Eye (tissue), 1 donor: ENCODE measurements around the gene CES2.

ENCODE experiments used
- DNase-seq: peaks from one replicate; pipeline ENCODE4 v3.0.0-alpha.2; 2015

The CES2 gene

DNA sequence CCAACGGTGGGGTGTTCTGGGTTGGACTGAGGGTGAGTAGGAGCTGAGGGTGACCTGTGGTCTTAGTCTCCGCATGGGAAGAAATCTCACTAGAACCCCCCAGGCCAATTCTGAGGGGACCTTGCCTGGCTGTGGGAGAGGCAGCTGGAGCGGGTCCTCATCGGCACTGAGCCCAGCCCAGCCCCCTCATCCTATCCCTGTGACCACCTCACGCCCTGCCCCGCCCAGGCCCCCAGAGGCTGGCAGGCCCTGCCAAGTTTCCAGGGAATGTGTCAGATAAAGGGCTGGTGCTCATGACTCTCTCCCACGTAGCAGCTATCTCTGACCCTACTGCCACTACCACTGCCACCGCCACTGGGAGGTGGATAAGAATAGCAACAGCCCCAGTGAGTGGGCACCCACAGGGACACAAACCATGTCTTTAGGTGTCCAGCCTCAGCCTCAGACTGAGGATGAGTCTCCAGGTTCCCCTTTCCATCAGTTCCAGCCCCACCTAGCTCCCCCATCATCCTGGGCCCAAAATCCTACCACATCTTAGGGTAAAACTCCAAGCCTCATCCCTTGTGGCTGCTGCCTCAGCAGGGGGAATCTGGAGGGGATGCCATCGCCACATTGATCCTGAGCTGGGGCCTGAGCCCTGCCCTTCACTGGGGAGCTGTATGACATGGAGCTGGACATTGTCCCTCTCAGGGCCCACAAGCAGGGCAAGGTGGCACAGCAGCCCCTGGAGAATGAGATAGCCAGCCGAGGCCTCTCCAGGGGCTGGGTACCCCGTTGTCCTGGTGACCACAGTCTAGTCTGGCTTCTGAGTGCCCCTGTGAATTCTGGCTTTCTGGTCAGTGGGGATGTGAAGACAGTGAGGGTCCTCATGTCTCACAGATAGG is 31.5 kb upstream of the CES2 start:
- DNase-seq = no peak

DNA sequence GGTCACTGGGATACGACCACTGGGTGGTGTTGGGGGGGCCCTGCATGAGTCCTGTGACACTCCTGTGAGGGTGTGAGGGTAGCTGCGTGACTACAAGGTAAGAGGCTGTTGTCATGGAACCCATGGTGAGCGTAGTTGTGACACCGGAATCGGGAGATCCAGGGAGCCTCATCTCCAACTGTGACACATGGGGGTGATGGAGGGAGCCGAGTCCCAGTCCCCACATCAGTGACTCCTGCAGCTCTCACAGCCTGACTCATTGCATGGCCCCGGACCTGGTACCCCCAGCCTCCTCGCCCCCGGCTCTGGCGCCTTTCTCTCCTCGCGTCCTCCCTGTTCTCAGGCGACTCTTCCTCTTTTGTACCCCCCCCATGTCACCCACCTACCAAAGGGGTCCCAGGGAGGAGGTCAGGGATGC is 30.9 kb upstream of the CES2 start:
- no peak for DNase-seq

DNA sequence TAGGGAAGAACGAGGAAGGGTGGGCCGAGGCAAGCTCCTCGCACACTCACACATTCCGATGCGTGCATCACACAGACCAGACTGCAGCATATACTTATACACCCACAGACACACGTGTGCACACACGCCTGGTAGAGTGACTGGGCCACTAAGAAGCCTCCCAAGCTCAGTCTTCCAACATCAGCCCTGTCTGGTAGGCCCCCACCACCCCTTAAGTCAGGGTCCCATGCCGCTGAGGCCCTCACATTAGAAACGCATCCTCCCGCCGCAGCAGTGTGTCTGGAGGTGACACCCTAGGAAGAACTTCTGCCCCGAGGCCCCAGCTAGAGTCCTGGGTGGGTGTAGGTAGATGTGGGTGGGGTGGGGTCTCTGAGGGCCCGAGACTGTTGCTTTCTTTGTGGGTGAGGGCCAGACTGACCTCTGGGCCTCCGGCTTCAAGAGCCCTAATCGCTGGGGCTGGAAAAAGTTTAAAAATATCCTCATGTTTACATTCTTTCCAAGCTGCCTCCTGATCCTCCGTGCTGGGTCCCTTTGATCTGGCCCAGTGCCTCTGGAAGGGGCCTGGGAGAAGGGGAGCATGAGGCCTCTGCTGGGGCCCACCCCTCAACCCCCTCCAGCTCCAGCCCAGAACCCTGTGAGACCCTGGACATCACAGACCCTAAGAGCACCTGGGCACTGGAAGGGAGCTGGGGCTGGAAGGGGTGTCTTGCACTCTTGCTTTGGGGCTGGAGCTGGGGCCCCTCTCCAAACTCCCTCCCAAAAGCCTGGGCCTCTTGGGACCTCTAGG is 30.3 kb upstream of the CES2 start:
- DNase-seq = peak; percentile 40

DNA sequence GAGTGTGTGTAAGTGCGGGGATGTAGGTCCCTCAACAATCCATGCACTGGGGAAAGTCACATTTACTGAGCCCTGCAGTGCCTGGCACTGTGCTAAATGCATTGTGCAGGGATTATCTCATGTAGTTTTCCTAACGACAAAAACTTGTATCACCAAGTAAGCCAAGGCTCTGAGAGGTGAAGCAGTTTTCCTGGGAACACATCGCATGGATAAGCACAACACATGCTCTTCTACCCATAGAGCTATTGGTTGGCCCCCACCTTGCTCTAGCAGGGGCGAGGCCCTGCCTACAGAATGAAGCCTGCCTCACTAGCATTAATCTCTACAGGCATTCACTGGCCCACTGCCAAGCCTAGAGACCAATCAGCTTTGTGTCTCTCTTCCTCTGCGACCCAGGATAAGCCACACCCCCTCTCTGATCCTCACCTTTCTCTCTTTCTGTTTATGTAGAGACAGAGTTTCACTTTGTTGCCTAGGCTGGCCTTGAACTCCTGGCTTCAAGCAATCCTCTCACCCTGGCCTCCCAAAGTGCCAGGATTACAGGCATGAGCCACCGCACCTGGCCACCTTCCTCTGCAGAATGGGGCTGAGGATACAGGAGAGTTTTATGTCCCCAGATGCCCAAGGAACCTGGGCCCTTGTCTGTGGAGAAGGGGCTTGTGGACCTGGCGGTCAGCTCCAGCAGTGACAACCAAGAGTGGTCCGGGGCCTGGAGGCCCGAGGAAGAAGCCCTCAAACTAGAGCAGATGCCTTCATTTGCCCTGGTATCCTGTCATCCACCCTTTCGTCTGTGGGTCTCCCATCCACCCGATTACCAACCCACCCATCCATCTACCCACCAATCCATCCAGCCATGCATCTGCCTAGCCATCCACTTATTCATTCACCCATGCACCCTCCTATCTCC is 29.4 kb upstream of the CES2 start:
- peak; percentile 80 for DNase-seq

DNA sequence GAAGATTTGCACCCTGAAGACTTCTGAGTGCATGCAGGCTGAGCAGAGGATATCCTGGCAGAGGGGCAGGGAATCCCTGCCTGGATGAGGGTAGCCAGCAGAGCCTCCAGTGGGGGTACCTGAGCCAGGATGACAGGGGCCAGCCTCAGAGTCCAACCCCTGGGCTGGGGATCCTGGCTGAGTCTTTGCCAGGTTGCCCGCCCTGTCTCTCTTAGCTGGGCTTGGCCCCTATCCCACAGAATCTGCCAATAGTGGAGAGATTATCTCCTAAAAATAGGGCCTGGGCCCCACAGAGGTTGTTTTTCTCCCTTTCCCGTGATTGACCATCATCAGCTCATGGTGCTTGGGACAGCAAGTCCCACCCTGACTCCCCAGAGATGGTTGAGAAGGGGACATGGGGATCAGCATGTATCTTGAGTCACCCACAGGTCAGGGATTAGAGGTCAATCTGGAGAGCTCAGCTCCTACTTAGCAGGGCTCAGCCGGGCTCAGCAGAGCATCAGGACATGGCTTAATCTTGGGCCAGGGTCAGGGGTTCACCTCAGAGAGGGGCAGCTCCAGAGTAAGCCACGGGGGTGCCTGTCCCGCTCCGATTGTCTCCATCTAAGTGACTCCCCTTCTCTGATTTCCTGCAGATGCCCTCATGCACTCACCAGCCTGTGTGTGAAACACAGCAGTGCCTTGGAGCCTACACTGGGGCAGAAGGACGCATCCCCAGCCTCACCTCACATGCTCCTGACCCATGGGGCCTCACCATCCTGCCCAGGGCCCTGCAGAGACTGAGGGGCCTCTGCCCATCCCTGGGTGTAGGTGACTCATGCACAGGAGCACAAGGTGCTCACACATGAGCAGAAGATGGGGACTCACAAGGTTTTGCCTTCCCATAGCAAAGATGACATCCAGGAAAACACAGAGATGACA is 28.1 kb upstream of the CES2 start:
- no peak for DNase-seq

GRCh38 chr16:66908116-66908515 is 27.2 kb upstream of the CES2 start:
- no peak for DNase-seq

DNA sequence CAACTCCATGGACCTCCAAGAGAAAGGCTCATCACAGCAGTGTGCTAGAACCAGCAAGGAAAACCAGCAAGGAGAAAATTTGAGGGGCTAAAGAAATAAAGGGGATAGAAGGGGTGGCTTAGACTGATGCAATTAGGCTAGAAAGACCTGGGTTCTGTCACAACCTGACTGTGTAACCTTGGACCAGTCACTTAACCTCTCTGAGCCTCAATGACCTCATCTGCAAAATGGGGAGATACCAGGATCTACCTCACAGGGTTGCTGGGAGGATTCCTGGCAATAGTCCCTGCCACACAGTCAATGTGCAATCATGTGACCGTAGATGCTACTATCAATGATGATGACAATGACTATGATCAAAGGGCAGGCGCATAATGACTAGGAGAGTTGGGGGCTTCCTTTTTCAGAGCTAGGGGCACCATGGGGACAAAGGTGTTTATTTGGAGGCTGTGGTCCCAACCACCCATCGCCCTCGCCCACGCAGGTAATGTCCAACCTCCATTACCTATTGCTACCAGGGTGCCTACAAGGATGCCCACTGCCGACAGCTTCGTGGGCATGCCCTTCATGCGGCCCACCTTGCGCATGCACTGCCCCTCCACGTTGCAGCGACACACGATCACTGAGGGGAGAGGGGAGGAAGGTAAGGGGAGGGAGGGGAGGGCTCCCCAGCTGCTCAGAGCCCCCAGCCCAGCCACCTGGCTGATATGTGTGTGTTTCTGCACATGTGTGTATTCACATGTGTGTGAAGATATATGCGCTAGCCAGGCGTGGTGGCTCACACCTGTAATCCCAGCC is 26.4 kb upstream of the CES2 start:
- DNase-seq = no peak

- DNase-seq = no peak
These were observed 25.0 kb upstream of the CES2 start for GRCh38 chr16:66910175-66910940.

DNA sequence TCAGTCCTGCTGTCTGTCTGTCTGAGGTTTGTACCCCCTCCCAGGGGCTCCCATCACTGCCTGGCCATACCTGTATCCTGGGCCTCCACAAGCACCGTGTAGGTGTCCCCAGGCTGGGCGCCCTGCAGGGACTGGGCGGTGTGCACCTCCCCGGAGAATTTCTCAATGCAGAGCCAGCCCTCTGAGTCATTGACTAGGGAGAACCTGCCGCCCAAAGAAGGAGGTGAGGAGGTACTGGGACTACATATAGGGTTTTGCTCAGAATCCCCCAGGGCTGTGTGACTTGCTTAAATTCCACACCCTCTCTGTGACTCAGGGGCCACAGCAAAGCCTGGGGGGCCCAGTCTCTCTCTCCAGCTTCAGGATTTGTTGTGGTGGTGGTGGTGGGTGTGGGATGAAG is 24.2 kb upstream of the CES2 start:
- DNase-seq = no peak

GRCh38 chr16:66911801-66912200 is 23.5 kb upstream of the CES2 start:
- DNase-seq = no peak

- no peak for DNase-seq
These were observed 22.2 kb upstream of the CES2 start for GRCh38 chr16:66913081-66913480.

DNA sequence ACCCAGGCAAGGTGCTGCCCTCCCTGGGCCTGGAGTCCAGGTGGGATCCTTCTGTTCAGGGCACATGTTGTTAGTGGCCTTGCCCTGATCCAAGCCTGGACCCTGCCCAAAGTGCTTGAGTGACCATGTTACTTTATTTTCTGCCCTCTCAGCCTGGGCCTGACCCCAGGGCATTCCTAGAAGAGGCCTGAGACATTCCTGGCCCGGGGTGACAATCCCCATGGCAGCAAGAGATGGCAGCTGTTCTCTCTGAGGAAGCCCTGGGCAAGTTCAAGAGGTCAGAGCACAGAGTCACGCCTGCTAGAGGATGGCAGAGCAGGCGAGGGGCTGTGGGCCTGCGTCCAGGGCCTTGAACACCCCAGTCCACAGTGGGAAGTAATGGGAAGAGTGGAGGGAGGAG is 21.6 kb upstream of the CES2 start:
- no peak for DNase-seq

GRCh38 chr16:66914541-66914940 is 20.8 kb upstream of the CES2 start:
- no peak for DNase-seq

- DNase-seq = no peak
These were observed 20.3 kb upstream of the CES2 start for GRCh38 chr16:66915041-66915440.

- DNase-seq = no peak
These were observed 18.8 kb upstream of the CES2 start for GRCh38 chr16:66916518-66916917.

- no peak for DNase-seq
These were observed 17.6 kb upstream of the CES2 start for GRCh38 chr16:66917741-66918140.

GRCh38 chr16:66918355-66918754 is 17.0 kb upstream of the CES2 start:
- no peak for DNase-seq

- DNase-seq = peak; percentile 36
These were observed 16.3 kb upstream of the CES2 start, which contains the start of gene CDH16 for GRCh38 chr16:66918803-66919568. Gene CDH16 (minus strand): TSS chr16:66918885. CDS start chr16:66918065, 820 bp downstream.

GRCh38 chr16:66919569-66920298 is 15.6 kb upstream of the CES2 start:
- no peak for DNase-seq
